HG03469 (cell line): ENCODE measurements around the gene HLA-DPB1.
A peak's percentile ranks its signal among the peaks of the same experiment; 100 is the strongest.
"Not testable (repeated sequence)": the region's sequence is repeated elsewhere in the genome, so short reads cannot be mapped to it uniquely, and the experiment has no call there.

ENCODE experiments used
- ATAC-seq: cut with Tn5 transposase; IDR thresholded peaks from one replicate; pipeline ENCODE4 v1.9.1; 2021; ENCODE audit warnings: mild to moderate bottlenecking, moderate library complexity, moderate number of reproducible peaks; ENCODE audit not compliant: unreplicated experiment

HLA-DPB1 gene

GRCh38 chr6:33101121-33101737, 25.4 kb downstream of the HLA-DPB1 start:
- not testable (repeated sequence) for ATAC-seq

- no peak for ATAC-seq
Observed at GRCh38 chr6:33103776-33104175, 28.0 kb downstream of the HLA-DPB1 start.

DNA sequence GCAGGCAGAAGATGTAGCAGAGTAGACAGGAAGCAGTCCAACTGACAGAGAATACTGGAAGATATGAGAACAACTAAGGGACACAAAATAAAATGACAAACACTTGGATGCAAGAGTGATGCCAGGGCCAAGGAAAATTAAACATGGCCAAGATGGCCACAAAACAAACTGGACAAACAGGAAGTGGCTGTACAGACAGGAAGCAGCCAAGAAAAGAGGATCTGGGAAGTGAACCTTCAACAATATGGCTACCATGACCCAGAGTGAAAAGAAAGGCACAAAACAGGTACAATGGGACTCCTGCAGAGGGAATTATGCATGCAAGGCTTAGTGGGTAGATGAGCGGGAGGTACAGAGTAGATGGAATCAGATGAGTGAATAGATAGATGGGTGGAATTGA, 29.1 kb downstream of the HLA-DPB1 start:
- ATAC-seq: no peak

- no peak for ATAC-seq
Observed at GRCh38 chr6:33105386-33105785, 29.6 kb downstream of the HLA-DPB1 start.

DNA sequence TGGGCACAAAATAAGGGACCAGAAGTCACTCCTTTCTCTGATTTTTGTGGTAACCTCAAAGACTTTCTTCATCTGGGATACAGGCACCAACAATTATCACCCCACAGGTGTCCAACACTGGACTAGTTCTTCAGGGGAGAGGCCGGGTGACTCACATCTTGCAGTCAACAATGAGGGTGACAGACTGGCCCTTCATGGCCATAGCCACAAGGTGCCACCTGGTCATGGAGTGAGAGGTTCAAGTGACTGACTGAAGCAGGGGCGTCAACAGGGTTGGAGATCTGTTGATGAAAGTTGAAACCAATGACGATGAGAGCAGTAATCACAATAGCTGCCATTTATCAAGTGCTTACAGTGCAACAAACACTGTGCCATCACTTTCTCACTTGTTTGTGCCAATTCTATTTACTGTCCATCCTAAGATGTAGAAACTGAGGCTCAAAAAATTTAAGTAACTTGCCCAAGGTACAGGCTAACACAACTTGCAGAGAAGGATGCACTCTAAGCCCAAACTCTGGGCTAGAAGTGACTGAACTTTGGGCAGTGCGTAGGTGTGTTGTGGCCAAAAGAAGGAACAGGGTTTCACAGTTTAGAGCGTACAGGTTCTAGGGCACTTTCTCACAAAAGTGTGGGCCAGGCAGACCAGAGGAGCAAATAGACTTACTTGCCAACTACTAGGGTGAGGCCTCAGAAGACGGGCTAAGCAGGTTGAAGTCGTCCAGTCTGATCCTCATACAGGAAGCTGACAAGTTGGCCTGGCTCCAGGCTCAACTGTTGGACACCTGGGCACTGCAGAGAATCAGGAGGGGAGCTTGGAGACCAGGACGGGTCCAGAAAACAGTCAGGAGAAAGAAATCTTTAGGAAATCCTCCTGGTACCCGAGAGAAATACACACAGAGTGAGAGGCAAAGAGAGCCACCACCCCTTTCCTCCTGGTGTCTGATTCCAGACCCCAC, 30.4 kb downstream of the HLA-DPB1 start:
- no peak for ATAC-seq

DNA sequence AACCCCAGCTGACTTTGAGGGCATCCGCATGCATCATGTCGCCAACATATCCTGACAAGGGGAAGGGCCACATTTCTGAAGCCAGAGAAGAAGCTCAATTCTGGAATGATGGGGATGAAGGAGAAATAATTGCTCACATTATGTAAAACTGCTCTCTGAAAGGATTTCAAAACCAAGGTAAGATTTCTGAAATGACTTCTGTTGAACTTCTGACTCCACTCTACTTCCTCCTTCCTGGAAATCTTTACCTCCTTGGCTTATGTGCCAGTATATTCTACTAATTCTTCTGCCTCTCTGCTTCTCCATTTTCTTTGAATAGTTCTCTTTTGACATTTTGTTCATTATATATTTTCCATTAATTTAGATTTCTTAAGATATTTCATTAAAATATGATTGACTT, 31.9 kb downstream of the HLA-DPB1 start:
- ATAC-seq: no peak

- no peak for ATAC-seq
Observed at GRCh38 chr6:33108307-33108706, 32.5 kb downstream of the HLA-DPB1 start.

- peak; percentile 86 for ATAC-seq
Observed at GRCh38 chr6:33112148-33112547, 36.4 kb downstream of the HLA-DPB1 start.

- ATAC-seq: no peak
Observed at GRCh38 chr6:33113755-33114154, 38.0 kb downstream of the HLA-DPB1 start.

GRCh38 chr6:33114406-33114805, 38.6 kb downstream of the HLA-DPB1 start:
- ATAC-seq: no peak

GRCh38 chr6:33116417-33116816, 40.6 kb downstream of the HLA-DPB1 start:
- no peak for ATAC-seq

DNA sequence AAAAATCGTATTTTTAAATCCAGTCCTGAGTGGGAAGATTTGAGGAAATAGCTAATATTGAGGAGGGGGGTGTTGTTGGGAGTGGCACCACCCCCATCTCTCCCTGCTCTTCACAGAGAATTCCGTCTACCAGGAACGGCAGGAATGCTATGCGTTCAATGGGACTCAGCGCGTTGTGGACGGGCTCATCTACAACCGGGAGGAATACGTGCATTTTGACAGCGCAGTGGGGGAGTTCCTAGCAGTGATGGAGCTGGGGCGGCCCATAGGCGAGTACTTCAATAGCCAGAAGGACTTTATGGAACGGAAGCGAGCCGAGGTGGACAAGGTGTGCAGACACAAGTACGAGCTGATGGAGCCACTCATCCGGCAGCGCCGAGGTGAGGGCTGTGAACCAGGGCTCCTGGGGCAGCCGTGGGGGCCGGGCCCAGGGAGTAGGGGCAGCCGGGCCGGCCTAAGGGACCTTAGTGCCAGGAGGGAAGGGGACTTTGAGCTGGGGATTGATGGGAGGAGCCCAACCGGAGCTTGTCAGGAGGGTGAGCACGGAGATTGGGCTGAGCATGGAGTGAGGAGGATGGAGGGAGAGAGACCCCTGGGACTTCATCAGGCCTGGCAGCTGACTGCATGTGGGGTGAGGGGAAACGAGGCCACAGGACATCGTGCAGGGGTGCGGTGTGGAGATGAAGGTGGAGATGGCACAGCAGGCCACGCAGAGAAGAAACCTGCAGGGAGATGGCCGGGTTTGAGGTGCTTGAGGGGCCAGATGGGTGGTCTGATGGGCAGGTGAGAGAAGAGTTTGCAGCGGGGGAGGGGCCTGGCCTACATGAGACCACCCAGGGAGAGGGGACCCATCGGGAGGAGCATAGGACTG, 41.3 kb downstream of the HLA-DPB1 start:
- no peak for ATAC-seq

GRCh38 chr6:33117811-33118277, 42.1 kb downstream of the HLA-DPB1 start:
- ATAC-seq: no peak

DNA sequence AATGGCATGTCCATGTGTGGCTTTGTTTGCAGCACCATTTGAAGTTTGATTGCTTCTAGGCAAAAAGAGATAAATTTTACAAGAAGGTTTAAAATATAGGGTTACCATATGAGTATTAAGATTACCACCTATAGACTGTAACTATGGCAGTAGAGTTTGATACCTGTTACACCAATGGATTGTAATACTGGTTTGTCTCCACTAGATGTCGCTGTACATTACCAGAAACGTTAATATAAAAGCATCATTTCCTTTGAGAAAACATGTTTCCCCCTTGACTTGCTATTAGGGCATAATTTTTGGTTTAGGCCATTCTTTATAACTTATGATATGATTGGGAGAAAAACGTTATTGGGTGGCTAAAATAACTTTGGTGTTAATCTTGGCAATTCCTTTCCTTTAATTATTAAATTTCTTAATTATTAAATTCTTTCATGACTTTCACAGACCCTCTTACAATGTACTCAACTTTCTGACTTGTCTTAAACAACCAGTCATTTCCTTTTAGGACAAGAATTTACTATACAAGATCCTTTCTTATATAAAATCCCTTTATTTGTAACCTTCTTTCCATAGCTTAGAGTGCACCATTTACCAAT, 42.8 kb downstream of the HLA-DPB1 start:
- ATAC-seq: no peak

DNA sequence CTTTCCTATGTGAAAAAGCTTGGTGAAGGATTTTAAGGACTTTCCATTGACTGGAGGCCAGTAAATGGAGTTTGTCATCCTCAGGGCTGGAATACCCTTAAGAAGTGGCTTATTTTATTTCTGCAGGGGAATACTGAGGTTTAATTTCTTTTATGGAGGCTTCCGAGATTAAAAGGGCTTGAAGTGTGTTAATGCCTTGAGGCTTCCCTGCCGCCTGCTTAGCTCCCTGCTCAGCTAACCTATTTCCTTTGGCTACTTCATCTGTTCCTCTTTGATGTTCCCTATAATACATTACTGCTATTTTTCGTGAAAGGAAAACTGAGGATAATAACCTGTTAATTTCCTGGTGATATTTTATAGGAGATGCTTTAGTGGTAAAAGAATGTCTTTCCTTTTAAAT, 44.2 kb downstream of the HLA-DPB1 start:
- no peak for ATAC-seq

- ATAC-seq: no peak
Observed at GRCh38 chr6:33123181-33123580, 47.4 kb downstream of the HLA-DPB1 start.

DNA sequence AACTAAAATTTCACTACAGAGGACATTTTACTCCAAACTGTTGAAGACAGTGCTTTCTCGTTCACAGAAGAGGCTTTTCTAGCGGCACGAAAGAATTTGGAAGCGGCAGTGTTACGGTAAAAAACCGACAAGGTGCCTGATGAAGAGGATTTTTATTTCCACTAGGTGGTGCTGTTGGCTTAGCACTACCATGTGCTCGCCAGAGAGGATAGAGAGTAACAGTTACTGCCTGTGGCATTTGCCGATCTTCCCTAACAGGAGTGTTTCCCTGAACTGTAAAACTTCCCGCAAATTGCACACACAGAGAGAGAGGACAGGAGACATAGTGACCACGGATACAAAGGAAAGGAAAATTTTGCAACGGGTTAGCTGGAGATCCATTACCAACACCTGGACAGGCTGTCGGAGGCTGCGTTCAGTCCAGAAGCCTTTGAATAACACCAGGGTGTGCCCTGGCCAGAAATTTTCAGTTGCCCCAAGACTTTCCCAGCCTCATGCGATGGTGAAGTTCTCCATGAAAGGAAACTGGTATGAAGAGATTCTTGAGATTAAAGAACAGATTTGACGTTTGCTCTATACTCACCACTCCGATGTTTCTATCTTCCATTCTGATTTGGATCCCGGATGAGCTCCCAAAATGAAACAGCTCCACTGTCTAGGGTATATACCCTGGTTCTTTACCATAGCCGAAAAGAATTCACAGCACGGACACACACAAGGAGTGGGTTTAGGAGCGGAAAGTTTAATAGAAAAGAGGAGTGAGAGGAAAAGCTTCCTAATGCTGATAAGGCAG, 48.1 kb downstream of the HLA-DPB1 start:
- ATAC-seq: no peak

GRCh38 chr6:33124525-33124901, 48.7 kb downstream of the HLA-DPB1 start:
- ATAC-seq: no peak

DNA sequence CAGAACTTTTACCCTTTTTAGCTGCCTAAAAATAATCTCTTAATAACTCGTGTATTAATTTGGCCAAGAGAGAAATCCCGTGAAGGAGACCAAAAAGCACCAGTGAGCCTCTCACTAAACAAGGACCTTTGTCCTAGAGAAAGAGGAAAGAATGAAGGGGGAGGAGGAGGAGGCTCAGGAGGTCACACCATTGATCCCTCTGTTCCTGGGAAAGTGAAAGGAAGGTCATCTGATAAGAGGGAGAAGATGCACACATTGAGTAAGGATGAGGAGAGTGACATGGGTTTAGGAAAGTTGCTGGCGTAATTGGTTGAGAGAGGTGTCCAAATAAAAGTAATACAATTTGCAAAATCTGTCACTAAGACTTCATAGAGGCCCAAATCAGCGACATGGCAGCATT, 49.2 kb downstream of the HLA-DPB1 start:
- no peak for ATAC-seq
